OCI-LY1 (cell line): ENCODE results near the gene NME9.

Experiments used
- H2AFZ ChIP-seq: fragments of 200-600 bp; sonication (generic), shearing (Covaris generic); 2 replicates; pipeline ENCODE4 v1.6.0; 2014; ENCODE audit warnings: antibody characterized with exemption, mild to moderate bottlenecking, low read length
- H3F3A ChIP-seq: fragments of 200-600 bp; sonication (generic), shearing (Covaris generic); 2 replicates; pipeline ENCODE4 v1.6.0; 2014; ENCODE audit warnings: mild to moderate bottlenecking, antibody characterized with exemption, low read length, moderate library complexity; ENCODE audit not compliant: insufficient read depth
- H3K27ac ChIP-seq: fragments of 200-600 bp; sonication (generic); 2 replicates; pipeline ENCODE4 v1.5.1; 2014; ENCODE audit warnings: low read length, mixed run types, mild to moderate bottlenecking, low read depth; ENCODE audit not compliant: poor library complexity, severe bottlenecking
- H3K27me3 ChIP-seq: fragments of 200-600 bp; sonication (generic); 2 replicates; pipeline ENCODE4 v1.6.0; 2014; ENCODE audit warnings: antibody characterized with exemption, mild to moderate bottlenecking, low read length, moderate library complexity; ENCODE audit not compliant: insufficient read depth
- H3K36me3 ChIP-seq: fragments of 200-600 bp; sonication (generic); 2 replicates; pipeline ENCODE4 v1.6.1; 2014; ENCODE audit warnings: mild to moderate bottlenecking, antibody characterized with exemption, low read length, moderate library complexity, mixed read lengths; ENCODE audit not compliant: insufficient read depth
- H3K4me1 ChIP-seq: fragments of 200-600 bp; sonication (generic); 2 replicates; pipeline ENCODE4 v1.5.1; 2014; ENCODE audit warnings: mild to moderate bottlenecking, low read length, moderate library complexity; ENCODE audit not compliant: insufficient read depth, severe bottlenecking
- H3K4me2 ChIP-seq: fragments of 200-600 bp; sonication (generic), shearing (Covaris generic); 2 replicates; pipeline ENCODE4 v1.6.1; 2014; ENCODE audit warnings: low read length
- H3K4me3 ChIP-seq: fragments of 200-600 bp; sonication (generic); 2 replicates; pipeline ENCODE4 v1.5.1; 2014; ENCODE audit warnings: low read length, low read depth, mild to moderate bottlenecking, mixed read lengths; ENCODE audit not compliant: poor library complexity, severe bottlenecking
- H3K79me2 ChIP-seq: fragments of 200-600 bp; shearing (Covaris generic); 2 replicates; pipeline ENCODE4 v1.6.1; 2016; ENCODE audit warnings: mixed run types, low read length, mixed read lengths; ENCODE audit not compliant: insufficient read depth
- H3K9ac ChIP-seq: fragments of 200-600 bp; sonication (generic), shearing (Covaris generic); 2 replicates; pipeline ENCODE4 v1.6.1; 2014; ENCODE audit warnings: mild to moderate bottlenecking, low read length, mixed read lengths
- H3K9me2 ChIP-seq: fragments of 200-600 bp; sonication (generic), shearing (Covaris generic); 2 replicates; pipeline ENCODE4 v1.6.1; 2014; ENCODE audit warnings: low read depth, mild to moderate bottlenecking, low read length, mixed read lengths
- H3K9me3 ChIP-seq: fragments of 200-600 bp; shearing (Covaris generic); 2 replicates; pipeline ENCODE4 v1.6.1; 2014; ENCODE audit warnings: low read length, mixed read lengths
- H4K20me1 ChIP-seq: fragments of 200-600 bp; sonication (generic), shearing (Covaris generic); 2 replicates; pipeline ENCODE4 v1.6.0; 2016; ENCODE audit warnings: mild to moderate bottlenecking, low read length; ENCODE audit not compliant: insufficient read depth
- CTCF ChIP-seq: fragments of 200-600 bp; sonication (generic), shearing (Covaris generic); IDR thresholded peaks from 2 replicates; pipeline ENCODE4 v1.5.1; 2017; ENCODE audit warnings: mild to moderate bottlenecking, antibody characterized with exemption, low read length, moderate library complexity, mixed read lengths
- EZH2 ChIP-seq: fragments of 200-600 bp; sonication (generic), shearing (Covaris generic); IDR thresholded peaks from 2 replicates; pipeline ENCODE4 v1.8.0; 2017; ENCODE audit warnings: borderline replicate concordance, mixed run types, mild to moderate bottlenecking, antibody characterized with exemption, low read length, moderate library complexity, mixed read lengths

NME9 gene

GRCh38 chr3:138334608-138335007, 5.0 kb upstream of the NME9 start:
- Histone ChIP-seq H3K36me3 (no peaks in the 10 kb centered on the region), H2AFZ (no peak overlapping the region), H3K9me2 (no peaks in the 10 kb centered on the region), H3K9me3 (no peaks in the 10 kb centered on the region), H3F3A (peaks cover 5% of the 10 kb centered on the region; the same call in 1 of the 2 replicates), H3K27me3 (no peaks in the 10 kb centered on the region), H3K9ac (no peak overlapping the region), H3K4me3 (no peak overlapping the region), H3K27ac (no peak overlapping the region), H3K4me2 (no peak overlapping the region), H3K4me1 (peaks cover 1% of the 10 kb centered on the region), H3K79me2 (no peaks in the 10 kb centered on the region), H4K20me1 (no peaks in the 10 kb centered on the region)
- TF ChIP-seq CTCF (no peak), EZH2 (no peak)

DNA sequence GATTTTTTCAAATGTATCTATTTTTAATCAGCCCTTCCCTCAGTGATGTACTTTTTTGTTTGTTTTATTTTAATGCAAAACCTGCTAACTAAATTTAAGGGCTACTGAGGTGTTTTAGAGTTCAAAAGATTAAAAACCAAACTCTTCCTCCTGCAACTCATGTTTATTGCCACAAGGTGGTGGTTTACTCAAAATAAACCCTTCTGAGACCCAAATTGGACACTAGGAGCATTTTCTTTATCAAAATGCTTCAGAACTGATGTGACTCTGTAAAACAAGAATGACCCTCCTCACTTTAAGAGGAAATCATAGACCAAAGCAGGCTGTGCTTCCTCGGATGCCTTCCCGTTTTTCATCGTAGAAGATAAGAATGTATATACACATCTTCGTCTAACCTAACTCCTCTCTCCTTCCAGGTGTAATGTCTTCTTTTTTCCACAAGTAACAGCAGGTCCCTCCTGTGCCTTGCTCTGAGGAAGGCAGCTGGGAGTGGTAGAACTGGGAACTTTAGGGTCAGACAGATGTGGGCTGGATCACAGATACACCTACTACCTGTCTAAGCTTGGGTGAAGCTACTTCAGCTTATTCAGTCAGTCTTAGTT, 2.9 kb upstream of the NME9 start:
- Histone ChIP-seq H2AFZ (no peak overlapping the region), H3K79me2 (no peaks in the 10 kb centered on the region), H3K36me3 (no peaks in the 10 kb centered on the region), H3K4me3 (no peak overlapping the region), H3K27ac (no peak overlapping the region), H4K20me1 (no peaks in the 10 kb centered on the region), H3K9me2 (no peaks in the 10 kb centered on the region), H3K4me1 (peaks cover 13% of the 10 kb centered on the region), H3F3A (peaks cover 5% of the 10 kb centered on the region; the same call in 1 of the 2 replicates), H3K4me2 (no peak overlapping the region), H3K9me3 (no peaks in the 10 kb centered on the region), H3K27me3 (no peaks in the 10 kb centered on the region), H3K9ac (no peak overlapping the region)
- TF ChIP-seq EZH2, result no peak
- peak; percentile 79 for TF ChIP-seq CTCF

DNA sequence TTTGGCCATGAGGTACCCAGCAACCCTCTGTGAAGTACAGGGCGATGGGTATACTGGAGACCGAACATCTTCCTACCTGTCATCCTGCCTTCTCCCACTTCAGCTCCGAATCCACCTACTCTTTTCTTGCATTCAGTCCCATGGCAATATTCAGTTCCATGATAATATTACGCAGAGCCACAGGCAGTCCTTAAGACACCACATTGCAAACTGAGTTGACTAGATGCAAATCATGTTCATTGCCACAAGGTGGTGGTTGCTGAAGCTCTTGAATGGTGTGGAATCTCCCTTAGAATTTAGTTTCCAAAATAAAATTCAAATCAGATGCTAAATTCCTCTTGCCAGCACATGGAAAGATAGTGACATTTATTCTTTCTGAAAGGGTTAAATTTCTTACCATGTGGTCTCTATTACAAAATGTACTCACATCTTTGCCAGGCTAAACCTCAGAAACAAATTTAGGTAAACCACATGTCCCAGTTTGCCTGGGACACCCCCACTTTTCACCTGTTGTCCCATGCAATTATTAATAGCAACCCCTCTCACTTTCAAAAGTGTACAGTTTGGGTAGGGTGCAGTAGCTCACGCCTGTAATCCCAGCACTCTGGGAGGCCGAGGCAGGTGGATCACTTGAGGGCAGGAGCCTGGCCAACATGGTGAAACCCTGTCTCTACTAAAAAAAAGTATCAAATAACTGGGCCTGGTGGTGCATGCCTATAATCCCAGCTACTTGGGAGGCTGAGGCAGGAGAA, 1.7 kb upstream of the NME9 start:
- Histone ChIP-seq H3K9ac (no peak overlapping the region), H3K4me1 (peaks cover 13% of the 10 kb centered on the region), H3K4me3 (no peak overlapping the region), H3K4me2 (no peak overlapping the region), H3K27ac (no peak overlapping the region), H3F3A (peaks cover 5% of the 10 kb centered on the region; the same call in 1 of the 2 replicates), H3K9me3 (no peaks in the 10 kb centered on the region), H2AFZ (no peak overlapping the region), H4K20me1 (no peaks in the 10 kb centered on the region), H3K79me2 (no peaks in the 10 kb centered on the region), H3K36me3 (no peaks in the 10 kb centered on the region), H3K27me3 (no peaks in the 10 kb centered on the region), H3K9me2 (no peaks in the 10 kb centered on the region)
- no peak for TF ChIP-seq EZH2
- no peak for TF ChIP-seq CTCF
